Astrocyte (in vitro differentiated cells and primary cell): ENCODE results near the gene SLITRK3. TPM values are rescaled to one million over a fixed set of nuclear protein-coding genes. Genes with fewer than 3 reads are reported as not detected.

Source experiments
- DNase-seq: peaks from one replicate; pipeline ENCODE4 v3.0.0-alpha.2; 2010; ENCODE audit warnings: low read depth
- FAIRE-seq: peaks from 2 replicates; lab custom pipeline; 2011; peaks lifted over from hg19 to GRCh38; lab: Jason Lieb, UNC
- H2AFZ ChIP-seq: 2 replicates; pipeline ENCODE4 v1.6.0; 2012; ENCODE audit warnings: low read depth, low read length, inconsistent platforms
- H3K27ac ChIP-seq: 2 replicates; pipeline ENCODE4 v1.5.1; 2011; ENCODE audit warnings: low read depth, low read length, inconsistent platforms
- H3K27me3 ChIP-seq: 2 replicates; pipeline ENCODE4 v1.6.0; 2011; ENCODE audit warnings: low read length, inconsistent platforms; ENCODE audit not compliant: insufficient read depth
- H3K36me3 ChIP-seq: 2 replicates; pipeline ENCODE4 v1.5.1; 2011; ENCODE audit warnings: low read length, inconsistent platforms; ENCODE audit not compliant: insufficient read depth
- H3K4me1 ChIP-seq: 2 replicates; pipeline ENCODE4 v1.5.1; 2011; ENCODE audit warnings: low read length, inconsistent platforms; ENCODE audit not compliant: insufficient read depth
- H3K4me2 ChIP-seq: 2 replicates; pipeline ENCODE4 v1.6.0; 2012; ENCODE audit warnings: low read length, inconsistent platforms
- H3K4me3 ChIP-seq: 2 replicates; pipeline ENCODE4 v1.5.1; 2011; ENCODE audit warnings: low read depth, mild to moderate bottlenecking, low read length, inconsistent platforms; ENCODE audit not compliant: insufficient read depth
- H3K79me2 ChIP-seq: 2 replicates; pipeline ENCODE4 v1.6.0; 2012; ENCODE audit warnings: mild to moderate bottlenecking, low read length, inconsistent platforms; ENCODE audit not compliant: insufficient read depth
- H3K9ac ChIP-seq: 2 replicates; pipeline ENCODE4 v1.6.0; 2012; ENCODE audit warnings: mild to moderate bottlenecking, low read length, inconsistent platforms
- H3K9me3 ChIP-seq: 2 replicates; pipeline ENCODE4 v1.5.1; 2012; ENCODE audit warnings: low read depth, mild to moderate bottlenecking, low read length, inconsistent platforms; ENCODE audit not compliant: insufficient read depth
- H4K20me1 ChIP-seq: 2 replicates; pipeline ENCODE4 v1.6.0; 2012; ENCODE audit warnings: low read length, inconsistent platforms; ENCODE audit not compliant: insufficient read depth
- H3K27ac Mint-ChIP-seq: one replicate; pipeline ENCODE4 v1.8.0; 2021; ENCODE audit warnings: mild to moderate bottlenecking, mixed read lengths; ENCODE audit not compliant: unreplicated experiment
- H3K27me3 Mint-ChIP-seq: one replicate; pipeline ENCODE4 v1.8.0; 2021; ENCODE audit warnings: low read depth, mixed read lengths; ENCODE audit not compliant: unreplicated experiment
- H3K36me3 Mint-ChIP-seq: one replicate; pipeline ENCODE4 v1.8.0; 2021; ENCODE audit warnings: low read depth, mixed read lengths; ENCODE audit not compliant: unreplicated experiment
- H3K4me1 Mint-ChIP-seq: one replicate; pipeline ENCODE4 v1.8.0; 2021; ENCODE audit warnings: low read depth, mixed read lengths; ENCODE audit not compliant: unreplicated experiment
- H3K4me3 Mint-ChIP-seq: one replicate; pipeline ENCODE4 v1.8.0; 2021; ENCODE audit warnings: mild to moderate bottlenecking, moderate library complexity, mixed read lengths; ENCODE audit not compliant: unreplicated experiment
- H3K9me3 Mint-ChIP-seq: one replicate; pipeline ENCODE4 v1.8.0; 2021; ENCODE audit warnings: mild to moderate bottlenecking, mixed read lengths; ENCODE audit not compliant: unreplicated experiment
- CTCF ChIP-seq: IDR thresholded peaks from 2 replicates; pipeline ENCODE4 v1.5.1; 2011; ENCODE audit warnings: low read depth, mild to moderate bottlenecking, inconsistent platforms, low read length, moderate library complexity; ENCODE audit not compliant: insufficient read depth
- EZH2 ChIP-seq: IDR thresholded peaks from 2 replicates; pipeline ENCODE4 v1.6.1; 2012; ENCODE audit warnings: mild to moderate bottlenecking, low read length, inconsistent platforms; ENCODE audit not compliant: insufficient read depth
- total RNA-seq: library from RNA; stranded (reverse); gene quantifications from 2 replicates; pipeline ENCODE4 v1.2.1, GENCODE V29; 2021

The SLITRK3 gene
- total RNA-seq, 1 donor from 2014 or later: 0.07 TPM

- no peak overlapping the region for H3K4me2 ChIP-seq
- H3K27me3 ChIP-seq: no peaks in the 10 kb centered on the region
- no peaks in the 10 kb centered on the region for H3K9me3 Mint-ChIP-seq
- H3K9ac ChIP-seq: no peak overlapping the region
- no peaks in the 10 kb centered on the region for H3K4me1 ChIP-seq
- no peaks in the 10 kb centered on the region for H3K36me3 Mint-ChIP-seq
- no peaks in the 10 kb centered on the region for H3K9me3 ChIP-seq
- FAIRE-seq (no peak), DNase-seq (no peak)
- H3K27ac Mint-ChIP-seq: no peak overlapping the region
- no peak overlapping the region for H2AFZ ChIP-seq
- H3K4me3 Mint-ChIP-seq: no peak overlapping the region
- no peak overlapping the region for H3K27ac ChIP-seq
- H3K36me3 ChIP-seq: no peaks in the 10 kb centered on the region
- no peak for TF ChIP-seq EZH2
- peak; percentile 41 for TF ChIP-seq CTCF
- H3K4me3 ChIP-seq: no peak overlapping the region
- no peaks in the 10 kb centered on the region for H3K4me1 Mint-ChIP-seq
- H3K79me2 ChIP-seq: no peaks in the 10 kb centered on the region
- no peaks in the 10 kb centered on the region for H3K27me3 Mint-ChIP-seq
- no peaks in the 10 kb centered on the region for H4K20me1 ChIP-seq
Measured at GRCh38 chr3:165210132-165210531, 13.9 kb upstream of the SLITRK3 start.

- Histone ChIP-seq H3K4me3 (peak overlapping the region; percentile 60), H3K79me2 (no peaks in the 10 kb centered on the region), H3K27me3 (no peaks in the 10 kb centered on the region), H3K9ac (peak overlapping the region; percentile 48), H4K20me1 (no peaks in the 10 kb centered on the region), H3K27ac (no peak overlapping the region), H2AFZ (peak overlapping the region; percentile 84), H3K4me1 (no peaks in the 10 kb centered on the region), H3K36me3 (no peaks in the 10 kb centered on the region), H3K9me3 (no peaks in the 10 kb centered on the region), H3K4me2 (peak overlapping the region; percentile 90)
- H3K4me3 Mint-ChIP-seq: peak overlapping the region; percentile 69
- H3K27me3 Mint-ChIP-seq: no peaks in the 10 kb centered on the region
- H3K4me1 Mint-ChIP-seq: no peaks in the 10 kb centered on the region
- TF ChIP-seq EZH2 (no peak), CTCF (peak; percentile 98)
- no peak overlapping the region for H3K27ac Mint-ChIP-seq
- FAIRE-seq: no peak
- H3K36me3 Mint-ChIP-seq: no peaks in the 10 kb centered on the region
- no peaks in the 10 kb centered on the region for H3K9me3 Mint-ChIP-seq
- peak; percentile 61 for DNase-seq
Measured at GRCh38 chr3:165206454-165207266, 10.5 kb upstream of the SLITRK3 start.

GRCh38 chr3:165204445-165204844 is 8.3 kb upstream of the SLITRK3 start:
- Mint-ChIP-seq H3K27ac (no peak overlapping the region), H3K9me3 (no peaks in the 10 kb centered on the region), H3K4me3 (no peak overlapping the region), H3K36me3 (no peaks in the 10 kb centered on the region), H3K4me1 (no peaks in the 10 kb centered on the region), H3K27me3 (no peaks in the 10 kb centered on the region)
- Histone ChIP-seq H3K27me3 (no peaks in the 10 kb centered on the region), H3K36me3 (no peaks in the 10 kb centered on the region), H3K9ac (no peak overlapping the region), H3K27ac (no peak overlapping the region), H4K20me1 (no peaks in the 10 kb centered on the region), H3K4me1 (no peaks in the 10 kb centered on the region), H3K4me3 (no peak overlapping the region), H3K9me3 (no peaks in the 10 kb centered on the region), H3K79me2 (no peaks in the 10 kb centered on the region), H2AFZ (no peak overlapping the region), H3K4me2 (no peak overlapping the region)
- TF ChIP-seq EZH2: no peak
- FAIRE-seq (no peak), DNase-seq (no peak)
